ENCODE results near the gene DGKQ. TPM values are rescaled to one million over a fixed set of nuclear protein-coding genes. Genes with fewer than 3 reads are reported as not detected.

DGKQ gene
- total RNA-seq, 2 experiments from 2014 or later: 11.1 to 11.4 TPM

DNA sequence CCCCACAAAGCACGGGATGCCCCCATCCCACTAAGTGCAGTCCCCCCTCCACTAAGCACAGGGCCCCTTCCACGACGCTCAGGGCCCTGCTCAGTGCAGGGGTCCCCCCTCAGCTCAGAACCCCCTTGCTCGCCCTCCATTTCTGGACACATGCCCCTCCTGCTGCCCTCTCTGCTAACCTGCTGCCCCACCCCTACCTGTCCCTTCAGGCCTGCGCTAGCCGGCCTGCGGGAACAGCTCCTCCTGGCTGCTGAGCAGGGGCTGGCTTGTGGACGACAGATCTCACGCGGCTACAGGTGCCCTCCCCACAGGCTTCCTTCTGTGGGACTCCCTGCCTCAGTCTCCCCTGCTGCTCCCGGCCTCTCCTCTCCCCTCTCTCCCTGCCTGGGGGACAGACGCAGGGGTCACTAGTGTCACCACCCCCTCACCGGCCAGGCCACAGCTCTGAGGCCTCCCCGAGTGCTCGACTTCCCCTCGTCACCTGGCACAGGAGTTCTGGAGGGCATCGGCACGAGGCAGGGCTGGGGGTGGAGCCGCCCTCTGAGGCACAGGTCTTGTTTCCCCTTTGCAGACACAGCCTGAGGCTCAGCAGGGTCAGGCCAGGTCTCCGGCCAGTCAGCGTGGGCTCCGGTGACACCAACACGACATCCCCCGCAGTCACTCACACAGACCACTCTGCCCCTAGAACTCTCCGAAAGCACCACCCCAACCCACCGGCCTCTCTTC, 62.8 kb downstream of the DGKQ start:
- Mint-ChIP-seq H3K27ac (no peak overlapping the region), H3K27me3 (no peaks in the 10 kb centered on the region), H3K4me1 (ENCODE audit: low read depth) (peaks cover 9% of the 10 kb centered on the region), H3K36me3 (peaks cover 26% of the 10 kb centered on the region), H3K9me3 (no peaks in the 10 kb centered on the region), H3K4me3 (no peak overlapping the region)
- intact Hi-C loops (cut with micrococcal nuclease): no loop called here
- DNase-seq: no peak
- POLR2A ChIA-PET: no interaction called here
- CTCF ChIA-PET: no interaction called here

DNA sequence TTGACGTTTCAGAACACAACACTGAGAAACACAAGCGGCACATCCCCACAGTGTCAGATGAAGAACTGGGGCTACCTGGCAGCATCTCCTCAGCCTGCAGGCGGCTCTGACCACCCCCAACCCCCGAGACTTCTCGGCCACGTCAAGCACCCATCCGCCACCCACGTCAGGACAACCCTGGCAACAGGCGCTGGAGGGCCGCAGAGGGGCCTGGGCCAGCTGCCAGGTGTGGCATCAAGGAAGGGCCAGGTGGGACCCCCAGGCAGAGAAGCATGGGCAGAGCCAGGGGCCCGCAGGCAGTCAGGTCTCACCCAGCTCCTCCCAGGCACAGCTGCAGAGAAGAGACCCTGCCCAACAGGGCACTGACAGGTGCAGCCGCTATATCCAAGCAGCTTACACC, 63.5 kb downstream of the DGKQ start:
- Mint-ChIP-seq H3K4me3 (no peak overlapping the region), H3K36me3 (peaks cover 26% of the 10 kb centered on the region), H3K9me3 (no peaks in the 10 kb centered on the region), H3K27ac (no peak overlapping the region), H3K27me3 (no peaks in the 10 kb centered on the region), H3K4me1 (ENCODE audit: low read depth) (peaks cover 2% of the 10 kb centered on the region)
- ChIA-PET CTCF (no interaction called here), POLR2A (no interaction called here)
- DNase-seq: no peak
- intact Hi-C loops (cut with micrococcal nuclease): no loop called here

DNA sequence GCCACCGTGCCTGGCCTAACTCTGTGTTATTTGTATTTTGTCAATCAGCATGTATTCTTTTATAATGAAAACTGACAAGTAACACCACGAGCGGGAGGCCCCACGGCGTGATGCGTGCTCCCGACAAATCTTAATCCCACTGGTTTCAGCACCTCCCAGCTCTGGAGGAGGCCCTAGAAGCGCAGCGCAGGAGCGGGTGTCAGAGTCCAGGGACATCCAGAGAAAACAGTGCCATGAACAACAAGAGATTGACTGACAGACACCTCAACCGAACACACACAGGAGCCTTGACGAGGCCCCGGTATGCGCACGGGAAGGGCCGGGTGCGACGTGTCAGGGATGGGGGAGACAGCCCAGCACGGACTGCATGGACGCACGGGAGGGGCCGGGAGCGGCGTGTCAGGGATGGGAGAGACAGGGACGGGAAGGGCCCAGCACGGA, 64.2 kb downstream of the DGKQ start:
- POLR2A ChIA-PET: no interaction called here
- no peaks in the 10 kb centered on the region for H3K9me3 Mint-ChIP-seq
- H3K27ac Mint-ChIP-seq: no peak overlapping the region
- no peaks in the 10 kb centered on the region for H3K27me3 Mint-ChIP-seq
- H3K4me3 Mint-ChIP-seq: no peak overlapping the region
- no peak for DNase-seq
- peaks cover 26% of the 10 kb centered on the region for H3K36me3 Mint-ChIP-seq
- CTCF ChIA-PET: no interaction called here
- intact Hi-C loops (cut with micrococcal nuclease): no loop called here
- no peaks in the 10 kb centered on the region for H3K4me1 Mint-ChIP-seq (ENCODE audit: low read depth)

Other genes starting within 250 kb of the DGKQ start
- gene CPLX1, start 147.4 kb downstream of the DGKQ start, total RNA-seq: under 1 TPM; 0.43 to 0.61 TPM
- 100 to 1,000 TPM in 1 of 2 experiments, 10 to 100 TPM in 1; 97.0 to 101 TPM for gene GAK, start 41.3 kb downstream of the DGKQ start, total RNA-seq
- gene TMEM175, start 41.1 kb downstream of the DGKQ start, total RNA-seq: 10 to 100 TPM; 13.8 to 15.8 TPM
- 10 to 100 TPM in 1 of 2 experiments, 1 to 10 TPM in 1; 9.0 to 10.1 TPM for gene IDUA, start 13.5 kb upstream of the DGKQ start, total RNA-seq
- gene SLC26A1, start 19.8 kb upstream of the DGKQ start, total RNA-seq: not detected
- 10 to 100 TPM; 12.2 to 15.1 TPM for gene FGFRL1, start 38.1 kb upstream of the DGKQ start, total RNA-seq
- 1 to 10 TPM in 1 of 2 experiments, under 1 TPM in 1; 0.87 to 1.4 TPM for gene RNF212, start 140.0 kb upstream of the DGKQ start, total RNA-seq
- gene SPON2, start 199.0 kb upstream of the DGKQ start, total RNA-seq: 1 to 10 TPM; 9.0 to 9.5 TPM

Measured in activated CD4-positive, alpha-beta memory T cell treated with anti-CD3 and anti-CD28 coated beads for 36 hours (primary cell).